HG03439 (cell line): ENCODE results near the gene LILRB5.
"Not testable (repeated sequence)": the region's sequence is repeated elsewhere in the genome, so short reads cannot be mapped to it uniquely, and the experiment has no call there.

Experiments
- ATAC-seq: cut with Tn5 transposase; IDR thresholded peaks from one replicate; pipeline ENCODE4 v1.9.1; 2021; ENCODE audit warnings: mild to moderate bottlenecking, moderate library complexity; ENCODE audit not compliant: unreplicated experiment

LILRB5 gene

GRCh38 chr19:54277111-54277615, 20.1 kb upstream of the LILRB5 start:
- ATAC-seq = not testable (repeated sequence)

- ATAC-seq = no peak
Measured at GRCh38 chr19:54275951-54276350, 18.9 kb upstream of the LILRB5 start.

- not testable (repeated sequence) for ATAC-seq
Measured at GRCh38 chr19:54274516-54274915, 17.4 kb upstream of the LILRB5 start.

GRCh38 chr19:54273821-54274220, 16.7 kb upstream of the LILRB5 start:
- no peak for ATAC-seq

GRCh38 chr19:54272181-54272580, 15.1 kb upstream of the LILRB5 start:
- not testable (repeated sequence) for ATAC-seq

- not testable (repeated sequence) for ATAC-seq
Measured at GRCh38 chr19:54271587-54271986, 14.5 kb upstream of the LILRB5 start.

- ATAC-seq = no peak
Measured at GRCh38 chr19:54271106-54271505, 14.0 kb upstream of the LILRB5 start.

GRCh38 chr19:54268936-54269335, 11.9 kb upstream of the LILRB5 start:
- no peak for ATAC-seq

GRCh38 chr19:54266133-54266532, 9.1 kb upstream of the LILRB5 start:
- ATAC-seq = no peak

- ATAC-seq = no peak
Measured at GRCh38 chr19:54262470-54262869, 5.4 kb upstream of the LILRB5 start.

GRCh38 chr19:54262066-54262465, 5.0 kb upstream of the LILRB5 start:
- ATAC-seq = no peak

GRCh38 chr19:54256250-54257115, 590 bp downstream of the LILRB5 start:
- no peak for ATAC-seq

GRCh38 chr19:54255105-54255775, 1.8 kb downstream of the LILRB5 start:
- ATAC-seq = no peak

- ATAC-seq = no peak
Measured at GRCh38 chr19:54254195-54254906, 2.7 kb downstream of the LILRB5 start.

GRCh38 chr19:54253331-54254194, 3.5 kb downstream of the LILRB5 start:
- ATAC-seq = no peak

- no peak for ATAC-seq
Measured at GRCh38 chr19:54252845-54253244, 4.2 kb downstream of the LILRB5 start.

GRCh38 chr19:54252243-54252642, 4.8 kb downstream of the LILRB5 start:
- no peak for ATAC-seq

- no peak for ATAC-seq
Measured at GRCh38 chr19:54248016-54248601, 9.0 kb downstream of the LILRB5 start.

- ATAC-seq = no peak
Measured at GRCh38 chr19:54247106-54247930, 9.8 kb downstream of the LILRB5 start.
